ENCODE results near the gene MAN2C1. TPM values are rescaled to one million over a fixed set of nuclear protein-coding genes. Genes with fewer than 3 reads are reported as not detected.

MAN2C1 gene
- total RNA-seq (2021) (148 to 155 TPM (median 151 TPM) in 3 replicates), Bru-seq, nascent RNA (percentile 69 among the genes with signal in this experiment)
- long read RNA-seq, experiment 1, transcript MAN2C1-242 (26 exons, 3,177 nt), result minor isoform, 5 of 140 reads
- long read RNA-seq, experiment 1, transcript MAN2C1-201 (26 exons, 3,284 nt), result major isoform, 33 of 140 reads
- long read RNA-seq, experiment 1, partial matches to known transcripts, result 13 of 140 reads
- long read RNA-seq, experiment 1, other reads (novel, unspliced or antisense), result 89 of 140 reads
- long read RNA-seq, experiment 2, partial matches to known transcripts, result 5 of 17 reads
- long read RNA-seq, experiment 2, other reads (novel, unspliced or antisense), result 12 of 17 reads
- long read RNA-seq, experiment 3, partial matches to known transcripts, result 1 of 2 reads
- long read RNA-seq, experiment 3, other reads (novel, unspliced or antisense), result 0 of 2 reads

- H3K36me3 Mint-ChIP-seq, result peaks cover 40% of the 10 kb centered on the region
- TF ChIP-seq GTF2I (CRISPR knock-in tag; conservative IDR thresholded peaks at IDR 0.05) (no peak), ZNF121 (CRISPR knock-in tag; IDR thresholded peaks at IDR 0.05) (no peak), AR (CRISPR knock-in tag; IDR thresholded peaks at IDR 0.05) (peak; percentile 68), TEAD4 (CRISPR knock-in tag; IDR thresholded peaks at IDR 0.05) (no peak), ATF6 (CRISPR knock-in tag; IDR thresholded peaks at IDR 0.05) (0 out of 2 replicates have a peak, but pooled peaks have one; percentile 67), ZNF317 (CRISPR knock-in tag; IDR thresholded peaks at IDR 0.05; ENCODE audit: borderline replicate concordance, low read depth) (no peak; the same call in 1 of the 2 replicates), ARID4B (CRISPR knock-in tag; IDR thresholded peaks at IDR 0.05; ENCODE audit: borderline replicate concordance) (peak; percentile 2; the same call in 1 of the 2 replicates), ZNF396 (CRISPR knock-in tag; IDR thresholded peaks at IDR 0.05; ENCODE audit: borderline replicate concordance) (no peak), TP53 (CRISPR knock-in tag; IDR thresholded peaks at IDR 0.05) (no peak), MLX (CRISPR knock-in tag; IDR thresholded peaks at IDR 0.05) (no peak), MYBL2 (CRISPR knock-in tag; IDR thresholded peaks at IDR 0.05) (no peak; the same call in 1 of the 2 replicates), GABPB1 (CRISPR knock-in tag; IDR thresholded peaks at IDR 0.05) (peak; percentile 77), ZBTB43 (CRISPR knock-in tag; IDR thresholded peaks at IDR 0.05) (peak; percentile 22; the same call in 1 of the 2 replicates), FOXP4 (CRISPR knock-in tag; IDR thresholded peaks at IDR 0.05) (peak; percentile 28; the same call in 1 of the 2 replicates), NFE2L1 (CRISPR knock-in tag; IDR thresholded peaks at IDR 0.05) (peak; percentile 59), ESRRA (CRISPR knock-in tag; IDR thresholded peaks at IDR 0.05; ENCODE audit: borderline replicate concordance) (peak; percentile 78; the same call in 1 of the 2 replicates), NFYB (CRISPR knock-in tag; conservative IDR thresholded peaks at IDR 0.05; ENCODE audit: low read depth) (peak; percentile 39), RELA (CRISPR knock-in tag; IDR thresholded peaks at IDR 0.05; ENCODE audit: borderline replicate concordance) (peak; percentile 70; the same call in 1 of the 2 replicates), FOXK1 (CRISPR knock-in tag; IDR thresholded peaks at IDR 0.05) (peak; percentile 53; the same call in 1 of the 2 replicates), PRRX2 (CRISPR knock-in tag; IDR thresholded peaks at IDR 0.05) (peak; percentile 89), MAX (CRISPR knock-in tag; IDR thresholded peaks at IDR 0.05) (peak; percentile 12; the same call in 1 of the 2 replicates)
Measured at GRCh38 chr15:75367913-75368688, at the start of gene MAN2C1. Gene MAN2C1 (minus strand): TSS chr15:75368607. CDS start chr15:75368583, 24 bp downstream.

More at GRCh38 chr15:75367913-75368688, at the start of gene MAN2C1:
- ATAC-seq (peak; percentile 90), DNase-seq (ENCODE audit: low spot score) (peak; percentile 95)
- Mint-ChIP-seq H3K4me1 (peaks cover 18% of the 10 kb centered on the region), H3K27ac (peak within 1 kb of the TSS; percentile 96), H3K4me3 (peak within 1 kb of the TSS; percentile 90), H3K9me3 (no peaks in the 10 kb centered on the region), H3K27me3 (ENCODE audit: low read depth) (no peaks in the 10 kb centered on the region)
- POLR2A ChIA-PET, result interaction anchor here (0.5 to 3.1 kb wide), 16 partner anchors 14 to 466 kb away, joined by 3 to 33 read pairs (median 6); partner anchors contain the start of genes IMP3, NEIL1, PTPN9 and SIN3A
- CTCF ChIA-PET, result interaction anchor here (0.6 to 2.3 kb wide), 62 partner anchors 9 to 475 kb away, joined by 3 to 40 read pairs (median 4); partner anchors contain the start of genes C15orf39, IMP3, NEIL1 and PPCDC
